Measurements from ENCODE around the gene RAPGEF4. TPM values are rescaled to one million over a fixed set of nuclear protein-coding genes. Genes with fewer than 3 reads are reported as not detected.
"Not testable (repeated sequence)": the region's sequence is repeated elsewhere in the genome, so short reads cannot be mapped to it uniquely, and the experiment has no call there.

RAPGEF4 gene
- total RNA-seq, 1 donor from 2014 or later, result 0.73 TPM

- intact Hi-C loops (cut with micrococcal nuclease), result no loop called here
These were observed 35.2 kb downstream of the RAPGEF4 start for GRCh38 chr2:172770887-172771286.

GRCh38 chr2:172772633-172773032, 37.0 kb downstream of the RAPGEF4 start:
- intact Hi-C loops (cut with micrococcal nuclease), result no loop called here

DNA sequence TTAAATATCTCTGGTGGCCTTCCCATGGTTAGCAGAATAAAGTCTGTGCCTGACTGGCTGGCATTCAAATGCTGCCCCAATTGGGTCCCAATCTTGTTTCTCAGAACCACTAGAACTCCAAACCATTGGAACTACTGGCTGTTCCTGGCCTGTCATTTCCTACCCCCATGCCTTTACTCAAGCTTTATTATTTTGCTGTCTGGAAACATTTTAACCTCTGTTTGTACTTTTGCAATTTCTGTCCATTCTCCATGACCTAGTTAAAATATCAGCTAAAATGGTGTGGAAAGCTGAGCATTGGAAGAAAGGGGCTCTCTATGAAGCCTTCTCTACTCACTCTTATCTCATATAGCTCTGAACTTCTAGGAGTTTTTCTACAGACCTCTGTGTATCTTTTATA, 38.7 kb downstream of the RAPGEF4 start:
- intact Hi-C loops (cut with micrococcal nuclease), result no loop called here

DNA sequence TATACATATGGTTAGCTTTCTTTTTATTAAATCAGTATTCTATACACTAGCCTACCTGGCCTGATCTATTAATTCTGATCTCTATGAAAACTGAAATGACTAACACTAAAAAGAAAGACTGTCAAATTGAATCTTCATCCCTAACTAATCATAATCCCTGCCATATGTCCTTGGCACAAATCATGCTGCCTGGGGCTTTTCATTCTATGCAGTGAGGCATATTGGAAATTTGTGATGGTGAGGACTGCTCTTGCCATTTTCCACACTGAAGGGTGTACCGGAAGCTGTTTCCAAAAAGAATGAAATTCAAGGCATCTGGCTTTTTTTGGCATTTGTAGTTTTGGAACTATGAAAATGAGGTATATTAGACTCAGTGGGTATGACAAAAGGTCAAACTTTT, 39.7 kb downstream of the RAPGEF4 start:
- intact Hi-C loops (cut with micrococcal nuclease), result no loop called here

DNA sequence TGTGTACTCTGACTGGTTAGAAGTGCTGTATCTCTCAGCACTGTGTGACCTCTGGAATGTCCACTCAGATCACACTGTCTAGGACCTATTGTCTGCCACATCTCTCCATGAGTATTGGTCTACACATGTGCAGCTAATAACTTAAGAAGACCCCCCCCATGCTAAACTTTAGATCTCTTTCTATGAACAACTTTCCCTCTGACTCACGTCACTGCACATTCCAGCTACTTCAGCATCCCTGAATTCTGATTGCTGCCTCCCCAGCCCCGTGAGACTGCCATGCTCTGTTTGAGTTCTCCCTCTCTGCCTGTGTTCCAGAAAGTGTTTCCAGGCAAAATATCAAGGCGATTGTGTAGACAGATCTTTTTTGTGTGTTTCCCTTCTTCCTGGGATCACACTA, 41.8 kb downstream of the RAPGEF4 start:
- intact Hi-C loops (cut with micrococcal nuclease), result no loop called here

DNA sequence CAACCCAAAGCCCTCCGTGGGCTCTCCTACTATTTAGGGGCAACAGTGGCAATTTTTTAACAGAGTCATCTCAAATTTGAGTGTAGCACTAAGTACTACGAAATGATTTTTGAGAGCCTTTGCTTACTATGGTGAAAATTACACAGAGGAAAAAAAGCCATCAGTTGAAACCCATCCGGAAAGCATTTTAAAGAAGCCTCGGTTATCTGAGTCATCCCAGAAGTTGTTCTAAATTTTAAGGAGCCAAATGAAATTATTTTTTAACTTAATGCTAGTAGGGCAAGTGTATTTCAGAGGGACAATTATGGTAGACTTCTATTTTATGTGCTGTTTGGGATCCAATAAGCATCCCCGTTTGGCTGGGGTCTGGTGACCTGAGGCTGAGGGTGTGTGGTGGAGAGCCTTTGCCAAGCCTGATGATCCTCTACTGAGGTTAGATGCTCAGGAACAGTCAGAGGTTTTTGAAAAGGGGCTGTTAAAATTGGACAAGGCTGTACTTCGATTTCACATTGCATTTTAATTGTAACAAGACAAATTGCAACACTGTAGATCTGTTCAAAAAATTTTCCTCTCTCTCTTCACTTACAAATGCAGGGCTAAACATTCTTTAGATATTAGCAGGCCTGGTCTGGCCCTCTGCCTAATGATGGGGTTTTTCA, 47.0 kb downstream of the RAPGEF4 start:
- intact Hi-C loops (cut with micrococcal nuclease), result no loop called here

GRCh38 chr2:172783165-172783898, 47.7 kb downstream of the RAPGEF4 start:
- intact Hi-C loops (cut with micrococcal nuclease), result no loop called here

- intact Hi-C loops (cut with micrococcal nuclease), result no loop called here
These were observed 53.2 kb downstream of the RAPGEF4 start for GRCh38 chr2:172788871-172789270.

- intact Hi-C loops (cut with micrococcal nuclease), result no loop called here
These were observed 54.8 kb downstream of the RAPGEF4 start for GRCh38 chr2:172790404-172790803.

- intact Hi-C loops (cut with micrococcal nuclease), result no loop called here
These were observed 56.3 kb downstream of the RAPGEF4 start for GRCh38 chr2:172791953-172792352.

GRCh38 chr2:172792711-172793110, 57.1 kb downstream of the RAPGEF4 start:
- intact Hi-C loops (cut with micrococcal nuclease), result no loop called here

GRCh38 chr2:172803308-172803707, 67.7 kb downstream of the RAPGEF4 start:
- intact Hi-C loops (cut with micrococcal nuclease), result not testable (repeated sequence)

DNA sequence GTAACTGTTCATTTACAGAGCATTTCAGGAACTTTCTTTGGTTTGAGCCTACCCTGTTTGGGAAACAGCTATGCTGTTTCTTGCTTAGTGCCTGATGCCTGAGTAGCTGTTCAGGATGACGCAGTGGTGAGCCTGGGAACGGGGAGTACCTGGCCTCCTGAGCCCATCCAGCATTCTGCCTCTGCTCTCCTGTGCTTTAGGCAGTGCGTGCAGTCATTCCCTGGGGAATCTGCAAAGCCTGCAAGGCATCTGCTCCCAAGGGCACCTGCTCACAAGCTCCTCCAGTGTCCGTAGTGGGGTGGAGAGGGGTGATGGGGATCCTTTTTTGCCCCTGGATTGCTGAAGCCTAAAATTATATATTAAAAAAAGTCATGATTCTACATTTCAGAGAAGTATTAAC, 68.8 kb downstream of the RAPGEF4 start:
- intact Hi-C loops (cut with micrococcal nuclease), result no loop called here

GRCh38 chr2:172806493-172806892, 70.8 kb downstream of the RAPGEF4 start:
- intact Hi-C loops (cut with micrococcal nuclease), result loop anchor here (1.0 kb wide), 1 partner anchor 126 kb away; no protein-coding TSS in a partner anchor

- intact Hi-C loops (cut with micrococcal nuclease), result loop anchor here (1.0 kb wide), 1 partner anchor 125 kb away; no protein-coding TSS in a partner anchor
These were observed 71.4 kb downstream of the RAPGEF4 start for GRCh38 chr2:172806996-172807395.

DNA sequence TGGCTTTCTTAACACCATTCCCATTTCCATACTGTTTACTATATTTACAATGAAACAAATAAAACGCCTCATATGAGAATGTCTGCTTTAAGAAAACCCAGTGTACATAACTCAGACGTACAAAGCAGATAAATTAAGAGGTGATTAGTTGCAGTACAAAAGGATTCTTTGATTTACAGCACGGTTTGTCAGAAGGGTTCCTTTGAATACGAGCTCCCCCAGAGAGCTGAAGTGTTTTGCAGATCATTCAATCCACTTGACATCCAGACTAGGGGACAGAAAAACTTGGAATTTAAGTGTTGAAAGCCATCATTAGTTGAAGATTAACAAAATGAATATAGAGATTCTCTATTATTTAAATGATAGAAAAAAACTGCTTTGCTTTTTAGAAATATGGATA, 72.5 kb downstream of the RAPGEF4 start:
- intact Hi-C loops (cut with micrococcal nuclease), result no loop called here

- intact Hi-C loops (cut with micrococcal nuclease), result no loop called here
These were observed 75.4 kb downstream of the RAPGEF4 start for GRCh38 chr2:172811027-172811426.

- intact Hi-C loops (cut with micrococcal nuclease), result no loop called here
These were observed 76.6 kb downstream of the RAPGEF4 start for GRCh38 chr2:172812158-172812744.

DNA sequence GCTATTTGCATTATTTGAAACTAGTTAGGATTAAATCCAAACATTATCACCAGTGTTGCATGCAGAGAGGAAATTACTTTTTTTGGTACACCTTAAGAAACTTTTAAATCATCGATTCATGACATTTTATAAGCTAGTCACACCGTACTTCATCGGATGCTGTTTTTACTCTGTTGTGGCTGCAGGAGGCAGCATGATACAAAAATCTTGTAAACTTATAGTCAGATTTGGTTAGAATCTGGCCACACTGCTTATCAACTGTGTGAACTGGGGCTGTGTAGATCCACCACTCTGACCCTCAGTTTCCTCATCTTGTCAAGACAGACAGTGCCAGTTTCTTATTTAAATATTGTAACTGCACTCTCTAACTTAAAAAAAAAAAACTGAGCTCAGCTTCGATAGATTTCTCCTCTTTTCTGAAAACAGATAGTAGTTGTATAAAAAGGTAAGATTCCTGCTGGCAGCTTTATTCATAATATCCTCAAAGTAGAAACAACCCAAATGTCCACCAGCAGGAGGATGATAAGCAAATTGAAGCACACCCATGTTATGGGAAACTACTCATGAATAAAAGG, 77.8 kb downstream of the RAPGEF4 start:
- intact Hi-C loops (cut with micrococcal nuclease), result no loop called here

DNA sequence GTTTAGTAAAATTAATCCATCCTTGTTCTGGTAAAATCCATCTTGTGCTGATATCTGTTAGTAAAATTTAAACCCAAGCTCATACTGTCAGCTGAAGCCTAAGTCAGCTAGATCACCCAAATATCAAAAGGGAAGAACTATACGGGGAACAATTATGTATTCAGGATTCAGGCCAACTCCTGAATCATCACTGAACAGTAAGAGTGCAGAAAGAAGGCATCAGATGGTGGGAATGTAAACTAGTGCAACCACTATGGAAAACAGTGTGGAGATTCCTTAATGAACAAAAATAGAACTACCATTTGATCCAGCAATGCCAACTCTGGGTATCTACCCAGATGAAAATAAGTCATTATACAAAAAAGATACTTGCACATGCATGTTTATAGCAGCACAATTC, 81.8 kb downstream of the RAPGEF4 start:
- intact Hi-C loops (cut with micrococcal nuclease), result no loop called here

GRCh38 chr2:172819943-172820342, 84.3 kb downstream of the RAPGEF4 start:
- intact Hi-C loops (cut with micrococcal nuclease), result no loop called here
